Measurements from ENCODE around the gene TPI1.

DNA sequence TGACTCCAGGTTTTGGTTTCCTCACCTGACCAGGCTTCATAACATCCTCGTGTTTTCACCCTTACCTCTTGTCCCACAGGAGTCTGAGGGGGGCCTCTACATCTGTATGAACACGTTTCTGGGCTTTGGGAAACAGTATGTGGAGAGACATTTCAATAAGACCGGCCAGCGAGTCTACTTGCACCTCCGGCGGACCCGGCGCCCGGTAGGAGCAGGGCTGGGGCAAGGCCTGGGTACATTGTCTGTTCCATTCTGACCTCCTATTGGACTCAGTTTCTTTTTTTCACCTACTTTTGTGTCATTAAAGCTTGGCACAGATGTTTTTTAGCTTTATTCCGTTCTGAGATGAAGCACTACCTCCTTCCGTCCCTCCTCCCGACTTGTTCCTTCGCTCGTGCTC, 12.0 kb upstream of the TPI1 start:
- no peak for TF ChIP-seq TAF1 (IDR thresholded peaks at IDR 0.05; ENCODE audit: borderline replicate concordance, low read depth, low read length)
- TF ChIP-seq POLR2AphosphoS5 (IDR thresholded peaks at IDR 0.05; ENCODE audit: low read depth, low read length), result no peak
